Measurements from ENCODE around the gene CUL1. TPM values are rescaled to one million over a fixed set of nuclear protein-coding genes. Genes with fewer than 3 reads are reported as not detected.
"Not testable (repeated sequence)": the region's sequence is repeated elsewhere in the genome, so short reads cannot be mapped to it uniquely, and the experiment has no call there.

CUL1 gene
- total RNA-seq, 2 experiments from 2014 or later, result 40.5 to 56.6 TPM

- ChIA-PET POLR2A (interaction anchor here (0.7 to 1.5 kb wide), 2 partner anchors 8 to 12 kb away, joined by 3 to 4 read pairs; no protein-coding TSS in a partner anchor), CTCF (ENCODE audit: unreplicated experiment) (no interaction called here)
- H2AFZ ChIP-seq (ENCODE audit: low read length), result no peak overlapping the region
- intact Hi-C loops (cut with micrococcal nuclease; ENCODE audit: unreplicated experiment), result no loop called here
- H3K79me2 ChIP-seq (ENCODE audit: insufficient read depth, low read depth, low read length), result peaks cover 98% of the 10 kb centered on the region
- H3K36me3 ChIP-seq (ENCODE audit: insufficient read depth, low read length), result no peaks in the 10 kb centered on the region; the same call in 1 of the 2 replicates
- H3K27ac ChIP-seq (ENCODE audit: low read depth, low read length, poor library complexity, severe bottlenecking), result no peak overlapping the region
- H3K9me2 ChIP-seq (ENCODE audit: insufficient read depth, low read length), result no peaks in the 10 kb centered on the region
- H3K4me1 ChIP-seq (ENCODE audit: insufficient read depth, low read length, poor library complexity, severe bottlenecking), result peaks cover 50% of the 10 kb centered on the region
- no peak for TF ChIP-seq EZH2phosphoT487 (IDR thresholded peaks at IDR 0.05; ENCODE audit: borderline replicate concordance, low read depth, low read length)
- TF ChIP-seq, protein P1, sequence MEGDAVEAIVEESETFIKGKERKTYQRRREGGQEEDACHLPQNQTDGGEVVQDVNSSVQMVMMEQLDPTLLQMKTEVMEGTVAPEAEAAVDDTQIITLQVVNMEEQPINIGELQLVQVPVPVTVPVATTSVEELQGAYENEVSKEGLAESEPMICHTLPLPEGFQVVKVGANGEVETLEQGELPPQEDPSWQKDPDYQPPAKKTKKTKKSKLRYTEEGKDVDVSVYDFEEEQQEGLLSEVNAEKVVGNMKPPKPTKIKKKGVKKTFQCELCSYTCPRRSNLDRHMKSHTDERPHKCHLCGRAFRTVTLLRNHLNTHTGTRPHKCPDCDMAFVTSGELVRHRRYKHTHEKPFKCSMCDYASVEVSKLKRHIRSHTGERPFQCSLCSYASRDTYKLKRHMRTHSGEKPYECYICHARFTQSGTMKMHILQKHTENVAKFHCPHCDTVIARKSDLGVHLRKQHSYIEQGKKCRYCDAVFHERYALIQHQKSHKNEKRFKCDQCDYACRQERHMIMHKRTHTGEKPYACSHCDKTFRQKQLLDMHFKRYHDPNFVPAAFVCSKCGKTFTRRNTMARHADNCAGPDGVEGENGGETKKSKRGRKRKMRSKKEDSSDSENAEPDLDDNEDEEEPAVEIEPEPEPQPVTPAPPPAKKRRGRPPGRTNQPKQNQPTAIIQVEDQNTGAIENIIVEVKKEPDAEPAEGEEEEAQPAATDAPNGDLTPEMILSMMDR (conservative IDR thresholded peaks at IDR 0.05; ENCODE audit: low read length), result no peak
- H3K4me3 ChIP-seq (ENCODE audit: low read depth, low read length, poor library complexity, severe bottlenecking), result no peak overlapping the region
- BruUV-seq (replicated peaks), result no TSS peak
- no peaks in the 10 kb centered on the region for H3K9me3 ChIP-seq (ENCODE audit: low read length)
- no peak overlapping the region for H3K4me2 ChIP-seq (ENCODE audit: low read length)
- no peak for DNase-seq (ENCODE audit: low spot score)
- peaks cover 83% of the 10 kb centered on the region for H4K20me1 ChIP-seq (ENCODE audit: insufficient read depth, low read length)
Measured at GRCh38 chr7:148709014-148709413, 10.3 kb downstream of the CUL1 start.

GRCh38 chr7:148710426-148710825 lies 11.7 kb downstream of the CUL1 start:
- POLR2A ChIA-PET, result interaction anchor here (0.6 to 2.9 kb wide), 7 partner anchors 7 to 421 kb away, joined by 3 to 17 read pairs (median 4); no protein-coding TSS in a partner anchor
- H3K9me3 ChIP-seq (ENCODE audit: low read length); H3K9me2 ChIP-seq (ENCODE audit: insufficient read depth, low read length); BruUV-seq (replicated peaks); DNase-seq (ENCODE audit: low spot score); H2AFZ ChIP-seq (ENCODE audit: low read length); H3K27ac ChIP-seq (ENCODE audit: low read depth, low read length, poor library complexity, severe bottlenecking); H3K4me3 ChIP-seq (ENCODE audit: low read depth, low read length, poor library complexity, severe bottlenecking); H3K36me3 ChIP-seq (ENCODE audit: insufficient read depth, low read length): not testable (repeated sequence)
- Histone ChIP-seq H3K4me1 (ENCODE audit: insufficient read depth, low read length, poor library complexity, severe bottlenecking) (peaks cover 52% of the 10 kb centered on the region), H4K20me1 (ENCODE audit: insufficient read depth, low read length) (peaks cover 84% of the 10 kb centered on the region), H3K4me2 (ENCODE audit: low read length) (peak overlapping the region; percentile 66; the same call in 1 of the 2 replicates), H3K79me2 (ENCODE audit: insufficient read depth, low read depth, low read length) (peaks cover 98% of the 10 kb centered on the region)
- intact Hi-C loops (cut with micrococcal nuclease; ENCODE audit: unreplicated experiment), result loop anchor here (5.0 kb wide), 1 partner anchor 1657 kb away; the partner anchor contains the start of gene REPIN1
- CTCF ChIA-PET (ENCODE audit: unreplicated experiment), result interaction anchor here (1.5 kb wide), 1 partner anchor 10 kb away, joined by 4 read pairs; no protein-coding TSS in a partner anchor

DNA sequence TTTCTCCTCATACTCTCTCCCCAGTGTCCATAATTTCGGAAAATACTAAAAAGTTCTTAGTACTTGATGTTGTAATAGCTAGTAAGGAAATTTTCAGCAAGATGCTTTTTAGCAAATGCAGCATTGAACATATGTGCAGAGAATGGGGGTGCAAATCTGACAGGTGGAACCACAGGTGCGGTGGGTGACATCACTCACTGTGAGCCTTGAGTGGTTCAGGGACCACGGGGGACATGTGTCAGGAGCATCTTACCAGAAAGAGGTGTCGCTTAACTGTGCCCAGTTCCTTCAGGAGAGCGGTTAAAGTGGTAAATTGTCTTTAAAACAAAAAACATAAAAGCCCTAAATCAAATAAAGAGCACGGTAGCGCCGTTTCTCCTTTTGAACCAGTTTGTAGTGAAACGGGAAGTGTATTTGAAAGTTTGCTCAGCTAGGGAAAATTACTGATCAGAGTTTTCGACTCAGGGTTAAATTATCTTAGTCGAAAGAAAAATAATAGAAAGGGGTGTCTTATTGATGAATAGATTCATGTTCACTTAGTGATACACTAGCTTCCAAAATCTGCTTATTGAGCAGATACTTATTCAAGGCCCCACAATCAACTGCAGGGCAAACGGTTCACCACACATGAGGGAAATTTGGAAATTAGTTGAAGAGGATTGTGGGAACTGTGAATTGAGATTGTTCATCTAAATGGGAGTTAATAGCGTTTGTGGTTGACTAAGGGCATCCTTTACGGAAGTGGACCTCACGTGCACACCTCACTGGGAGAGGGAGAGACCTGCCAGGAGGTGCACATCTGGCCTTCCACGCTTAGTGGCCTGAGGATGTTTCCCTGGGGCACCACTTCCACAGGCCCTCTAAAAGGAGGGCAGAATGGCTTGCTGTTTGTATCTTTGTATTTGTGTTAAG lies 12.7 kb downstream of the CUL1 start:
- BruUV-seq (replicated peaks), result no TSS peak
- peaks cover under 1% of the 10 kb centered on the region; the same call in 1 of the 2 replicates for H3K36me3 ChIP-seq (ENCODE audit: insufficient read depth, low read length)
- H4K20me1 ChIP-seq (ENCODE audit: insufficient read depth, low read length), result peaks cover 83% of the 10 kb centered on the region
- H2AFZ ChIP-seq (ENCODE audit: low read length), result no peak overlapping the region
- H3K9me2 ChIP-seq (ENCODE audit: insufficient read depth, low read length), result no peaks in the 10 kb centered on the region
- peaks cover 53% of the 10 kb centered on the region for H3K4me1 ChIP-seq (ENCODE audit: insufficient read depth, low read length, poor library complexity, severe bottlenecking)
- H3K4me2 ChIP-seq (ENCODE audit: low read length), result peak overlapping the region; percentile 66
- peak; percentile 53 for DNase-seq (ENCODE audit: low spot score)
- peak overlapping the region; percentile 26 for H3K4me3 ChIP-seq (ENCODE audit: low read depth, low read length, poor library complexity, severe bottlenecking)
- intact Hi-C loops (cut with micrococcal nuclease; ENCODE audit: unreplicated experiment), result loop anchor here (5.0 kb wide), 1 partner anchor 1656 kb away; the partner anchor contains the start of gene REPIN1
- peaks cover 99% of the 10 kb centered on the region for H3K79me2 ChIP-seq (ENCODE audit: insufficient read depth, low read depth, low read length)
- ChIA-PET CTCF (ENCODE audit: unreplicated experiment) (interaction anchor here (1.5 kb wide), 1 partner anchor 9 kb away, joined by 4 read pairs; no protein-coding TSS in a partner anchor), POLR2A (interaction anchor here (0.6 to 2.9 kb wide), 11 partner anchors 8 to 253 kb away, joined by 3 to 17 read pairs (median 5); partner anchors contain the start of gene CUL1)
- peak overlapping the region; percentile 43 for H3K27ac ChIP-seq (ENCODE audit: low read depth, low read length, poor library complexity, severe bottlenecking)
- no peak for TF ChIP-seq EZH2phosphoT487 (IDR thresholded peaks at IDR 0.05; ENCODE audit: borderline replicate concordance, low read depth, low read length)
- TF ChIP-seq, protein P1 (conservative IDR thresholded peaks at IDR 0.05; ENCODE audit: low read length), result no peak
- H3K9me3 ChIP-seq (ENCODE audit: low read length), result no peaks in the 10 kb centered on the region

Data from OCI-LY7 (cell line).